ENCODE data around the gene ATF6.
A peak's percentile ranks its signal among the peaks of the same experiment; 100 is the strongest.

The ATF6 gene

DNA sequence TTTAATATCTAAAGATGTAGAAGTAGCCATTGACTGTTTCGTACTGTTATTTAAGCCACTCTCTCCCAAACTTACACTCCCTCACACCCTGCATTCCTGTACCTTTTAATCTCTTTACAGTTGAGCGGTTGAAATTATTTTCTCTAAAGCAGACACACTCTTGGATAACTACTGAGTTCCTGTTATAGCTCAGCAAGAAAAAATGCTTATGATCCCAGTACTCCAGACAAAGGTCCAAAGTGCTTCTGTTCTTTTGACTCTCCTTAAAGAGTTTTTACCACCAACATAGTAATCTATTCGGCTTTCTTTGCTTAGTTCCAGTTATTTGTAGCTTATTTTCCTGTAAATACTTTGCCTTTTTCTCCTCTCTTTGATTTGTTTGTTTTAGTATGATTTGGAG, 100.1 kb downstream of the ATF6 start:
- H3K27ac ChIP-seq, result no peak overlapping the region
- peaks cover 24% of the 10 kb centered on the region for H3K36me3 ChIP-seq (ENCODE audit: insufficient read depth, low read length)
- DNase-seq (ENCODE audit: low read depth, low spot score), result no peak
- H3K9ac ChIP-seq (ENCODE audit: insufficient read length), result no peak overlapping the region
- H3K4me3 ChIP-seq, result no peak overlapping the region
- no peak for TF ChIP-seq EZH2 (IDR thresholded peaks at IDR 0.05)
- no peak for TF ChIP-seq POLR2AphosphoS5 (IDR thresholded peaks at IDR 0.05; ENCODE audit: borderline replicate concordance, low read depth, low read length)
- no peak for TF ChIP-seq FOXP2 (optimal IDR thresholded peaks at IDR 0.05; ENCODE audit: control extremely low read depth, extremely low read length, insufficient read depth)
- no peaks in the 10 kb centered on the region for H3K9me3 ChIP-seq (ENCODE audit: low read depth, low read length)

GRCh38 chr1:161868832-161869231, 102.7 kb downstream of the ATF6 start:
- Histone ChIP-seq H3K4me3 (no peak overlapping the region), H3K36me3 (ENCODE audit: insufficient read depth, low read length) (peaks cover 13% of the 10 kb centered on the region; the same call in 1 of the 2 replicates), H3K9me3 (ENCODE audit: low read depth, low read length) (no peaks in the 10 kb centered on the region), H3K9ac (ENCODE audit: insufficient read length) (no peak overlapping the region), H3K27ac (no peak overlapping the region)
- DNase-seq (ENCODE audit: low read depth, low spot score), result no peak
- TF ChIP-seq POLR2AphosphoS5 (IDR thresholded peaks at IDR 0.05; ENCODE audit: borderline replicate concordance, low read depth, low read length) (no peak), FOXP2 (optimal IDR thresholded peaks at IDR 0.05; ENCODE audit: control extremely low read depth, extremely low read length, insufficient read depth) (no peak), EZH2 (IDR thresholded peaks at IDR 0.05) (no peak)

GRCh38 chr1:161869291-161869690, 103.2 kb downstream of the ATF6 start:
- H3K36me3 ChIP-seq (ENCODE audit: insufficient read depth, low read length), result peaks cover 9% of the 10 kb centered on the region; the same call in 1 of the 2 replicates
- no peak overlapping the region for H3K27ac ChIP-seq
- no peak overlapping the region for H3K9ac ChIP-seq (ENCODE audit: insufficient read length)
- no peak for DNase-seq (ENCODE audit: low read depth, low spot score)
- no peak overlapping the region for H3K4me3 ChIP-seq
- no peaks in the 10 kb centered on the region for H3K9me3 ChIP-seq (ENCODE audit: low read depth, low read length)
- no peak for TF ChIP-seq EZH2 (IDR thresholded peaks at IDR 0.05)
- no peak for TF ChIP-seq FOXP2 (optimal IDR thresholded peaks at IDR 0.05; ENCODE audit: control extremely low read depth, extremely low read length, insufficient read depth)
- no peak for TF ChIP-seq POLR2AphosphoS5 (IDR thresholded peaks at IDR 0.05; ENCODE audit: borderline replicate concordance, low read depth, low read length)

DNA sequence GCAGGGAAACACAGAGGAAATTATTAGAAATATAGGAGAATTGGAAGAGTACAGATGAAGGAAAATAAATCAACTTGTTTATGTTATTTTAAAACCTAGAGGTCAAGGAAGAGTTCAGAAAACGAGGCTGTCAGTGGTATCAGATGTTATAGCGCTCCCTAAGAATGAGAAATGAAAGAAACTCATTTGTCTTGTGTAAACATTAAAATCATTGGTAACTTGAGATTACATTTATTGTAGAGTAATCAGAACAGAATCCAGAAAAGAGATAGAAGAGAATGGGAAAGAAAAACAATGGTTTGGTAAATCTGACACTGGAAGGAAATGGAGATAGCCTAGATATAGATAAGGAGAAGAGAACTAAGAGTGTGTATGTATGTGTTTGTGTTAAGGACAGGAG, 106.4 kb downstream of the ATF6 start:
- Histone ChIP-seq H3K9me3 (ENCODE audit: low read depth, low read length) (no peaks in the 10 kb centered on the region), H3K36me3 (ENCODE audit: insufficient read depth, low read length) (no peaks in the 10 kb centered on the region), H3K4me3 (no peak overlapping the region), H3K9ac (ENCODE audit: insufficient read length) (no peak overlapping the region), H3K27ac (no peak overlapping the region)
- no peak for DNase-seq (ENCODE audit: low read depth, low spot score)
- TF ChIP-seq FOXP2 (optimal IDR thresholded peaks at IDR 0.05; ENCODE audit: control extremely low read depth, extremely low read length, insufficient read depth) (no peak), POLR2AphosphoS5 (IDR thresholded peaks at IDR 0.05; ENCODE audit: borderline replicate concordance, low read depth, low read length) (no peak), EZH2 (IDR thresholded peaks at IDR 0.05) (no peak)

GRCh38 chr1:161879261-161879660, 113.1 kb downstream of the ATF6 start:
- H3K36me3 ChIP-seq (ENCODE audit: insufficient read depth, low read length), result no peaks in the 10 kb centered on the region
- no peak overlapping the region for H3K4me3 ChIP-seq

DNA sequence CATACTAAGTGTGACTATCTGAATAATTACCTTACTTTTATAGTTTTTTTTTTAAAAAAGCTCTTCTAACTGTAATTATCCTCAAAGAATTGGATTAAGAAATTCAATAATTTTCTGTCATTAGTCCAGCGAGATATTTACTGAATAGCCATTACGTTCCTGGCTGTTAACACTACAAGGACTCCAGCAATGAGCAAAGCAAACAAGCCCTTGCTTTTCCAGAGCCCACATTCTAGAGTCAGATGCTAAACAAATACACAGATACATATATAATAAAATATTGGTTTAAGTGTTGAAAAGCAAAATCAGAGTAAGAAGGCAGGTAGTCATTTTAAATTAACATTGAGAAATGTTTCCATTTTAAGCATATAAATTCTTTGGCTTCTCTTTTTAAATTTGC, 118.4 kb downstream of the ATF6 start:
- Histone ChIP-seq H3K4me3 (peak overlapping the region; percentile 55), H3K9ac (ENCODE audit: insufficient read length) (peak overlapping the region; percentile 12), H3K36me3 (ENCODE audit: insufficient read depth, low read length) (peaks cover 10% of the 10 kb centered on the region; the same call in 1 of the 2 replicates), H3K9me3 (ENCODE audit: low read depth, low read length) (no peaks in the 10 kb centered on the region), H3K27ac (no peak overlapping the region)
- DNase-seq (ENCODE audit: low read depth, low spot score), result no peak
- TF ChIP-seq POLR2AphosphoS5 (IDR thresholded peaks at IDR 0.05; ENCODE audit: borderline replicate concordance, low read depth, low read length) (no peak), FOXP2 (optimal IDR thresholded peaks at IDR 0.05; ENCODE audit: control extremely low read depth, extremely low read length, insufficient read depth) (no peak), EZH2 (IDR thresholded peaks at IDR 0.05) (no peak)

More at GRCh38 chr1:161879261-161879660, 113.1 kb downstream of the ATF6 start:
- TF ChIP-seq POLR2AphosphoS5 (IDR thresholded peaks at IDR 0.05; ENCODE audit: borderline replicate concordance, low read depth, low read length) (no peak), EZH2 (IDR thresholded peaks at IDR 0.05) (no peak), FOXP2 (optimal IDR thresholded peaks at IDR 0.05; ENCODE audit: control extremely low read depth, extremely low read length, insufficient read depth) (no peak)
- Histone ChIP-seq H3K9ac (ENCODE audit: insufficient read length) (no peak overlapping the region), H3K27ac (no peak overlapping the region), H3K9me3 (ENCODE audit: low read depth, low read length) (no peaks in the 10 kb centered on the region)
- DNase-seq (ENCODE audit: low read depth, low spot score), result no peak

- H3K27ac ChIP-seq, result no peak overlapping the region
- peak overlapping the region; percentile 55 for H3K4me3 ChIP-seq
- no peaks in the 10 kb centered on the region for H3K9me3 ChIP-seq (ENCODE audit: low read depth, low read length)
- H3K9ac ChIP-seq (ENCODE audit: insufficient read length), result no peak overlapping the region
- peaks cover 13% of the 10 kb centered on the region; the same call in 1 of the 2 replicates for H3K36me3 ChIP-seq (ENCODE audit: insufficient read depth, low read length)
- TF ChIP-seq FOXP2 (optimal IDR thresholded peaks at IDR 0.05; ENCODE audit: control extremely low read depth, extremely low read length, insufficient read depth), result no peak
- no peak for TF ChIP-seq POLR2AphosphoS5 (IDR thresholded peaks at IDR 0.05; ENCODE audit: borderline replicate concordance, low read depth, low read length)
- DNase-seq (ENCODE audit: low read depth, low spot score), result peak; percentile 24
Observed at GRCh38 chr1:161885003-161885402, 118.9 kb downstream of the ATF6 start.

DNA sequence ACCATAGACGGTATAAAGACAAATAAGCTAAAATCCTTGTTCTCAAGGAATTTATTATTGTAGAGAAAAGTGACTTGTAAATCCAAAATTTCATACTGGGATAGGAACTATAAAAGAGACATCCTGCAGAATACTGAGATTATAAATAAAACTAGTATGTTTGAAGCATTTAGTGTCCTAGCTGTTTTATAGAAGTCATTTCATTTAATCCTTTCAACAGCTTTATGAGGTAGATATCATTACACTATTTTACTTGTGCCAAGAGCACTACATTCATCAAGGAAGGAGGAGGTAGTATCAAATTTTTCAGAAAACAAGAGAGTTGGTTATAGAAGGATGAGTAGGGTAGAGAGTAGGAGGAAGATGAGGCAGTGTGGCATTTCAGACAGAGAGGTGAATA, 119.6 kb downstream of the ATF6 start:
- Histone ChIP-seq H3K9ac (ENCODE audit: insufficient read length) (no peak overlapping the region), H3K4me3 (no peak overlapping the region), H3K9me3 (ENCODE audit: low read depth, low read length) (no peaks in the 10 kb centered on the region), H3K36me3 (ENCODE audit: insufficient read depth, low read length) (peaks cover 19% of the 10 kb centered on the region; the same call in 1 of the 2 replicates), H3K27ac (no peak overlapping the region)
- TF ChIP-seq FOXP2 (optimal IDR thresholded peaks at IDR 0.05; ENCODE audit: control extremely low read depth, extremely low read length, insufficient read depth) (no peak), POLR2AphosphoS5 (IDR thresholded peaks at IDR 0.05; ENCODE audit: borderline replicate concordance, low read depth, low read length) (no peak), EZH2 (IDR thresholded peaks at IDR 0.05) (no peak)
- DNase-seq (ENCODE audit: low read depth, low spot score), result no peak

- DNase-seq (ENCODE audit: low read depth, low spot score), result no peak
- H3K4me3 ChIP-seq, result no peak overlapping the region
- H3K27ac ChIP-seq, result no peak overlapping the region
- no peak overlapping the region for H3K9ac ChIP-seq (ENCODE audit: insufficient read length)
- no peaks in the 10 kb centered on the region for H3K9me3 ChIP-seq (ENCODE audit: low read depth, low read length)
- peaks cover 25% of the 10 kb centered on the region; the same call in 1 of the 2 replicates for H3K36me3 ChIP-seq (ENCODE audit: insufficient read depth, low read length)
- TF ChIP-seq POLR2AphosphoS5 (IDR thresholded peaks at IDR 0.05; ENCODE audit: borderline replicate concordance, low read depth, low read length), result no peak
Observed at GRCh38 chr1:161886589-161886988, 120.5 kb downstream of the ATF6 start.
